Measurements from ENCODE around the gene IFNL3. TPM values are rescaled to one million over a fixed set of nuclear protein-coding genes. Genes with fewer than 3 reads are reported as not detected.

The IFNL3 gene
- total RNA-seq, 4 donors from 2014 or later = not detected

DNA sequence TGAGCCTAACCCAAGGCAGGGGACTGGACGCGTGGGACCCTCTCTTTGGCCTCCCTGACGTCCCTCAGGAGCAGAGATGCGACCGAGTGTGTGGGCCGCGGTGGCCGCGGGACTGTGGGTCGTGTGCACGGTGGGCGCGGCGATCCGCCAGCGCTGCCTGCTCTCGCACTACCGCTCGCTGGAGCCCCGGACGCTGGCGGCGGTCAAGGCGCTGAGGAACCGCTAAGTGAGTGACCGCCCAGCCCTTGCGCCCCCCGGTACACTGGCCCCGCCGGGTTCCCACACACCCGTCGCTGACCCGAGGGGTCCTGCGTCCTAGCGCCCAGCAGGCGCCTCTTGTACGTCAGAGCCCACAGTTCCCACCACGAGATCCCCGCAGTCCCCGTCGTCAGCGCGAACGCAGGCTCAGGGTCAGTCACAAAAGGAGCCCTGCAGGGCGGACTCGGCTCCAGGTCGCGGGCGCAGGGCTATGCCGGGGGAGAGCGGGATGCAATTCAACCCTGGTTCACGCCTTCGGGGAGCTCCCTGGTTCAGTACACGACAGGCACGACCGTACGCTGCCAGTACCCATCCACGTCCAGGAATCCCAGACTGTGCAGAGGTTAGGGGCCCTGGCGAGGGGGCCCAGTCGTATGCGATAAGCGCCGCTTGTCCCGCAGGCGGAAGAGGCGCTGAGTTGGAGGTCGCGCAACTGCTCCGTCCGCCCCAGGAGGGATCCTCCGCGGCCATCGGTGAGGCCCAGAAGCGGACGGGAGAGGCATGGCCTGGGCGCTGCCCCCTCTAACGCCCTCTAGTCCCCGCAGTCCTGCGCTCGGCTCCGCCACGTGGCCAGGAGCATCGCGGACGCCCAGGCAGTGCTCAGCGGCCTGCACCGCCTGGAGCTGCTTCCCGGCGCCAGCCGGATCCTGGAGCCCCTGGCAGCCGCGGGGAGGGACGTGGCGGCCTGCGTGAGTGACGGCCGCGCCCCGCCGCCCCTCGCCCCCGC lies 19.8 kb upstream of the IFNL3 start:
- Histone ChIP-seq H3K27me3 (peaks cover 0 to 6% of the 10 kb centered on the region in 2 donors), H3K4me1 (peaks cover 0 to 5% (median 0%) of the 10 kb centered on the region in 4 donors), H3K9me3 (no peaks in the 10 kb centered on the region), H3K27ac (no peak overlapping the region), H3K4me3 (no peak overlapping the region), H3K36me3 (no peaks in the 10 kb centered on the region)
- TF ChIP-seq POLR2A (IDR thresholded peaks at IDR 0.05) (no peak), CTCF (IDR thresholded peaks at IDR 0.05) (no peak)
- DNase-seq = peak in 2 of 3 donors; percentile 13 to 41

- H3K4me3 ChIP-seq = no peak overlapping the region
- H3K27ac ChIP-seq = no peak overlapping the region
- no peak for TF ChIP-seq POLR2A (IDR thresholded peaks at IDR 0.05)
- TF ChIP-seq CTCF (IDR thresholded peaks at IDR 0.05) = no peak
- DNase-seq = peak in 1 of 3 donors; percentile 41
- peaks cover 0 to 6% of the 10 kb centered on the region in 2 donors for H3K27me3 ChIP-seq
- H3K4me1 ChIP-seq = peaks cover 0 to 5% (median 0%) of the 10 kb centered on the region in 4 donors
- H3K36me3 ChIP-seq = no peaks in the 10 kb centered on the region
- H3K9me3 ChIP-seq = no peaks in the 10 kb centered on the region
Observed at GRCh38 chr19:39263912-39264305, 19.1 kb upstream of the IFNL3 start.

DNA sequence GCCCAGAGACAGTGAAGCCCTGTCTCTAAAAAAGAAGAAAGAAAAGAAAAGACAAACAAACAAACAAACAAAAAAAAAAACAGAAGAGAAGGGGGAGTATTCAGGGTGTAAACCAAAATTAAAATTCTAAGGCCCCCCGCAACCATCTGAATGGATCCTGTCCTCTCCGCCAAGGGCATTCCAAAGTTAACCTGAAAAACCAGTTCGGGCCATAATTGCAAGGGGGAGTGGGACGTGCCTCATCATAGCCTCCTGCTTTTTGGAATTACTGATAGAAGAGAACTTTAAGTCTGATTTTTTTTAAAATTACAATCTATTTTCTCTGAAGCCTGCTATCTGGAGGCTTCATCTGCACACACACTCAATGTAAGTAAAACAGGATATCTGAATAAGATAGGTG lies 17.7 kb upstream of the IFNL3 start:
- H3K36me3 ChIP-seq = no peaks in the 10 kb centered on the region
- H3K27me3 ChIP-seq = peaks cover 0 to 6% of the 10 kb centered on the region in 2 donors
- peaks cover 0 to 5% (median 0%) of the 10 kb centered on the region in 4 donors for H3K4me1 ChIP-seq
- H3K4me3 ChIP-seq = no peak overlapping the region
- no peak for DNase-seq
- H3K27ac ChIP-seq = no peak overlapping the region
- TF ChIP-seq CTCF (IDR thresholded peaks at IDR 0.05) = no peak
- no peak for TF ChIP-seq POLR2A (IDR thresholded peaks at IDR 0.05)
- no peaks in the 10 kb centered on the region for H3K9me3 ChIP-seq

- no peak for TF ChIP-seq CTCF (IDR thresholded peaks at IDR 0.05)
- TF ChIP-seq POLR2A (IDR thresholded peaks at IDR 0.05) = no peak
- peaks cover 0 to 5% (median 0%) of the 10 kb centered on the region in 4 donors for H3K4me1 ChIP-seq
- H3K9me3 ChIP-seq = no peaks in the 10 kb centered on the region
- no peak overlapping the region for H3K4me3 ChIP-seq
- H3K36me3 ChIP-seq = no peaks in the 10 kb centered on the region
- H3K27ac ChIP-seq = no peak overlapping the region
- peaks cover 0 to 6% of the 10 kb centered on the region in 2 donors for H3K27me3 ChIP-seq
- DNase-seq = no peak
Observed at GRCh38 chr19:39261704-39262103, 16.9 kb upstream of the IFNL3 start.

- TF ChIP-seq POLR2A (IDR thresholded peaks at IDR 0.05) (no peak), CTCF (IDR thresholded peaks at IDR 0.05) (no peak)
- H3K9me3 ChIP-seq = no peaks in the 10 kb centered on the region
- no peak for DNase-seq
- peaks cover 0 to 7% (median 0%) of the 10 kb centered on the region in 4 donors for H3K4me1 ChIP-seq
- no peak overlapping the region for H3K27ac ChIP-seq
- H3K4me3 ChIP-seq = no peak overlapping the region
- H3K36me3 ChIP-seq = no peaks in the 10 kb centered on the region
- H3K27me3 ChIP-seq = no peaks in the 10 kb centered on the region
Observed at GRCh38 chr19:39257227-39257626, 12.4 kb upstream of the IFNL3 start.

Measured in Peyer's patch (tissue), 4 donors.